Measurements from ENCODE around the gene ZNF217.
"Not testable (repeated sequence)": the region's sequence is repeated elsewhere in the genome, so short reads cannot be mapped to it uniquely, and the experiment has no call there.

DNA sequence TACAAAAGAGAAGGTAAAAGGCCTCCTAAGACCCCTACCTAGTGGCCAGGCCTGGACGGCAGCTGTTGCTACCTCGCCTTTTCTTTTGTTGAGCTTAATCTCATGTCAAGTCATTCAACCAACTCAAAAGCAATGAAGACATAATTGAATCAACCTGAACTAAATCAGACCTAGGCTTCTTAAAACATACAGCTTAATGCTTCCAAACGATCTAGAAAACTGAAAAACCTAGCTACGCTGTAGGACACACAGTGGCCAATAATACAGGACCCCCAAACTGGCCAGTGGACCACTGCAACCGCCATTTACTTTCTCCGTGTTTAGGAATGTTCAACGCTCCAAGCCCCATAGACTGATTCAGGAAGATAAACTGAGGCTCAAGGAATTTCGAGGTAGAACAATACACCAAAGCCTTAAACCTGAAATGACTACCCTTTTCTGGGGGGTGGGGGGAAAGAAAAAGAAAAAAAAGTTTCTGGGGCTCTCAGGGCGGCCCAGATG is 1.6 kb downstream of the ZNF217 start:
- TF ChIP-seq, protein P1, sequence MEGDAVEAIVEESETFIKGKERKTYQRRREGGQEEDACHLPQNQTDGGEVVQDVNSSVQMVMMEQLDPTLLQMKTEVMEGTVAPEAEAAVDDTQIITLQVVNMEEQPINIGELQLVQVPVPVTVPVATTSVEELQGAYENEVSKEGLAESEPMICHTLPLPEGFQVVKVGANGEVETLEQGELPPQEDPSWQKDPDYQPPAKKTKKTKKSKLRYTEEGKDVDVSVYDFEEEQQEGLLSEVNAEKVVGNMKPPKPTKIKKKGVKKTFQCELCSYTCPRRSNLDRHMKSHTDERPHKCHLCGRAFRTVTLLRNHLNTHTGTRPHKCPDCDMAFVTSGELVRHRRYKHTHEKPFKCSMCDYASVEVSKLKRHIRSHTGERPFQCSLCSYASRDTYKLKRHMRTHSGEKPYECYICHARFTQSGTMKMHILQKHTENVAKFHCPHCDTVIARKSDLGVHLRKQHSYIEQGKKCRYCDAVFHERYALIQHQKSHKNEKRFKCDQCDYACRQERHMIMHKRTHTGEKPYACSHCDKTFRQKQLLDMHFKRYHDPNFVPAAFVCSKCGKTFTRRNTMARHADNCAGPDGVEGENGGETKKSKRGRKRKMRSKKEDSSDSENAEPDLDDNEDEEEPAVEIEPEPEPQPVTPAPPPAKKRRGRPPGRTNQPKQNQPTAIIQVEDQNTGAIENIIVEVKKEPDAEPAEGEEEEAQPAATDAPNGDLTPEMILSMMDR (IDR thresholded peaks at IDR 0.05 in 2 of 3, conservative IDR thresholded peaks at IDR 0.05 in 1 of 3; ENCODE audit: borderline replicate concordance in 1 of 3, insufficient read depth in 1 of 3, low read depth in 2 of 3, low read length in 2 of 3), result not testable (repeated sequence)
- not testable (repeated sequence) for TF ChIP-seq EZH2phosphoT487 (IDR thresholded peaks at IDR 0.05; ENCODE audit: borderline replicate concordance); POLR2AphosphoS5 (IDR thresholded peaks at IDR 0.05; ENCODE audit: low read depth, low read length); SP1 (IDR thresholded peaks at IDR 0.05; ENCODE audit: low read depth)
- TF ChIP-seq, protein P2, sequence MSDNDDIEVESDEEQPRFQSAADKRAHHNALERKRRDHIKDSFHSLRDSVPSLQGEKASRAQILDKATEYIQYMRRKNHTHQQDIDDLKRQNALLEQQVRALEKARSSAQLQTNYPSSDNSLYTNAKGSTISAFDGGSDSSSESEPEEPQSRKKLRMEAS (IDR thresholded peaks at IDR 0.05), result not testable (repeated sequence)
- TF ChIP-seq, protein P3, sequence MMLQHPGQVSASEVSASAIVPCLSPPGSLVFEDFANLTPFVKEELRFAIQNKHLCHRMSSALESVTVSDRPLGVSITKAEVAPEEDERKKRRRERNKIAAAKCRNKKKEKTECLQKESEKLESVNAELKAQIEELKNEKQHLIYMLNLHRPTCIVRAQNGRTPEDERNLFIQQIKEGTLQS (IDR thresholded peaks at IDR 0.05), result not testable (repeated sequence)
